Neuron (in vitro differentiated cells): ENCODE measurements around the gene MSTN.

Experiments used
- H2AFZ ChIP-seq: one replicate; pipeline ENCODE4 v1.6.1; 2013; ENCODE audit warnings: low read depth, mild to moderate bottlenecking, inconsistent platforms, low read length, moderate library complexity
- H3K27me3 ChIP-seq: one replicate; pipeline ENCODE4 v1.6.1; 2013; ENCODE audit warnings: low read length; ENCODE audit not compliant: insufficient read depth
- H3K36me3 ChIP-seq: one replicate; pipeline ENCODE4 v1.6.1; 2013; ENCODE audit warnings: low read length; ENCODE audit not compliant: insufficient read depth
- H3K4me1 ChIP-seq: one replicate; pipeline ENCODE4 v1.6.1; 2013; ENCODE audit warnings: low read length; ENCODE audit not compliant: insufficient read depth
- H3K4me3 ChIP-seq: 2 replicates; pipeline ENCODE4 v1.5.1; 2013; ENCODE audit warnings: mild to moderate bottlenecking, low read length, moderate library complexity
- H3K9me3 ChIP-seq: one replicate; pipeline ENCODE4 v1.6.1; 2013; ENCODE audit warnings: low read length

MSTN gene

DNA sequence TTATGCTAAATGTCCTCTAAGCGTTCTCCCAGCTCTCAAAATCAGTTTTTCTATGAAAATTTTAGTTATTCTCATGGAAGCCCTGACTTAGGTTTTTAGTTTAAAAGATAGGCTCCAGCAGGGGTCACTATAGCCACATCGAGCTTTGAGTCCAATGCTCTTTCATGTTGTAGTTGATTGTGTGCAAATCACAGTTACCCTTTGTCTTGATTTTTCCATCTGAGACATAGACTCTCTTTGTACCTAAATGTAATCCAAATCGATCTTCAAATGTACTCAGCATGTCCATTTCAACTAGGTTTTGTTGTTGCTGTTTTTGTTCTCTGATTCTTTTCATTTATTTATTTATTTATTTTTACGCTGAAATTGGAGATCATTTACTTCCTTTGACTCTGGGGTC lies 26.4 kb upstream of the MSTN start:
- Histone ChIP-seq H3K27me3 (no peaks in the 10 kb centered on the region), H3K4me1 (no peaks in the 10 kb centered on the region), H3K36me3 (no peaks in the 10 kb centered on the region), H3K9me3 (no peaks in the 10 kb centered on the region), H2AFZ (no peak overlapping the region), H3K4me3 (no peak overlapping the region)

DNA sequence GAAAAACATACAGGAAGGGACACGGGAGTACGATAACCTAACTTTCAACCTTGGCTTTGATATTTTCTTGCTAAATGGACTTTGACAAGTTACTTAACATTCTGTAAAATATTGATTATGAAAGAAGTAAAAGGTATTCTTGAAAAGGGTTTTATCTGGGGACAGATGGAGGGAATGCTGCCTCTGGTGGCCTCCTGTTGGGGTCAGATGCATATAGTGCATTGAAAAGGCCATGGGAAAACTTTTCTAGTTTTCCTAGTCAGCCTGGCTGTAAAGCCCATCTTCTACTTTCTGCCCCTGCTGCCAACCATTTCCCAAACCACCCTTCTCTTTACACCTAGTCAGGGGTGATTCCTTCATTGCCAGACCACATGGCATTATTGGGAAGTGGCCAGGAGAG lies 22.2 kb upstream of the MSTN start:
- Histone ChIP-seq H3K9me3 (no peaks in the 10 kb centered on the region), H3K4me1 (peaks cover 13% of the 10 kb centered on the region), H2AFZ (no peak overlapping the region), H3K27me3 (no peaks in the 10 kb centered on the region), H3K4me3 (no peak overlapping the region), H3K36me3 (no peaks in the 10 kb centered on the region)

DNA sequence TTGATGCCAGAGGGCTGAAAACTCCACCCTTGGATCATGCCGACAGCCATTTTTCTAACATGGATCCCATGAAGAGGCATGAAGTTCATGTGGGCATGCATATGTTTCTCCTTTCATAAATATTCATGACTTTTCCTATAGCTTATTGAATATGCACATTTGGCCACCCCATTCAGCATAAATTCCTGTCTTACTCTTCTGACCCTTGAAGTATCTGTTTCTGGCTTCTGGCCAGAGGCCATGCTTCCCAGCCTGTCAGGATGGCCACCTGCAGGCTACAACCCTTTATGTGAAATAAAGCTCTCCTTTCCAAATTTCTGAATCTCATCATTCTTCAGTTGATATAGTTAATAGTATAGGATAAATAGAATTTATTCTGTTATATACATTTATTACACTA lies 19.6 kb upstream of the MSTN start:
- Histone ChIP-seq H3K4me3 (no peak overlapping the region), H3K4me1 (peaks cover 22% of the 10 kb centered on the region), H3K27me3 (no peaks in the 10 kb centered on the region), H3K36me3 (no peaks in the 10 kb centered on the region), H2AFZ (no peak overlapping the region), H3K9me3 (no peaks in the 10 kb centered on the region)

DNA sequence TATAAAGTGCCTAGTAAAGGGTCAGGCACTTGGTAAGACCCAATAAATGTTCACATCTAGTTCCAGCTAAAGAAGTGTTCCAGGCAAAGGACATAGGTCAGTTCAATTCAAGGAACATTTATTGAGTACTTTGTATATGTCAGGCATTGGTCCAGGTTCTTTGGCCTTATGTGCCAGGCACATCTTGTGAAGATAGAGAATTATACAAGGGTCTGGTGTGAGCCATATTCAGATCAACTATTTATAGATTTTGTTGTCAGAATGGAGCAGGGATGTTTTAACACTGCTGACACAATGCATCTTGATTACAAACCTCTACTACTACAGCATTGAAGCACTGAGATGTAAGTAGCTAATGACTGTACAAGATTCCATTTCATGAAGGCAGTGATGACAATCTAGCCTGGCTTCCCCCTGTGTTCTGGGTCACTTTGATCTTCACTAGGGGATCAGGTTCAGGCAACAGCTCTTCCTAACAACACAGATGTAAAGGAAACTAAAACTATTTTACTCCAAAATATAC lies 18.1 kb upstream of the MSTN start:
- Histone ChIP-seq H3K4me1 (peaks cover 22% of the 10 kb centered on the region), H3K4me3 (no peak overlapping the region), H3K27me3 (no peaks in the 10 kb centered on the region), H2AFZ (no peak overlapping the region), H3K36me3 (no peaks in the 10 kb centered on the region), H3K9me3 (no peaks in the 10 kb centered on the region)

DNA sequence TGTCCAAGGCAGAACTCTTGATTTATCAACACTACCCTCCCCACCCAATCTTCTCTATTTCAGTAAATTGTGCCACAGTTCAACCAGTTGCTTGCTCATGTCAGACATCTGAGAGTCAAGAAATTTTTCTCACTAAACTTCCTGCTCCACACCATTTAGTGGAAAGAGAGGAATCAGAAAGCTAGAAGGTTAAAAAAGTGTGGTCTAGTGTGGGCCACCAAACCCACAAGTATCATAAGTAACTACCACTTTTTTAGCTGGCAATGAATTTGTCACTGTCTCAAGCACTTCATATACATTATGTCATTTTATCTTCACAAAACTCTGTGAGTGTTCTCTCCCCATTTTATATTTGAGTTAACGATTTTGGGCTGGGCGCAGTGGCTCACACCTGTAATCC lies 16.6 kb upstream of the MSTN start:
- Histone ChIP-seq H2AFZ (no peak overlapping the region), H3K4me1 (peaks cover 22% of the 10 kb centered on the region), H3K36me3 (no peaks in the 10 kb centered on the region), H3K27me3 (no peaks in the 10 kb centered on the region), H3K9me3 (no peaks in the 10 kb centered on the region), H3K4me3 (no peak overlapping the region)

DNA sequence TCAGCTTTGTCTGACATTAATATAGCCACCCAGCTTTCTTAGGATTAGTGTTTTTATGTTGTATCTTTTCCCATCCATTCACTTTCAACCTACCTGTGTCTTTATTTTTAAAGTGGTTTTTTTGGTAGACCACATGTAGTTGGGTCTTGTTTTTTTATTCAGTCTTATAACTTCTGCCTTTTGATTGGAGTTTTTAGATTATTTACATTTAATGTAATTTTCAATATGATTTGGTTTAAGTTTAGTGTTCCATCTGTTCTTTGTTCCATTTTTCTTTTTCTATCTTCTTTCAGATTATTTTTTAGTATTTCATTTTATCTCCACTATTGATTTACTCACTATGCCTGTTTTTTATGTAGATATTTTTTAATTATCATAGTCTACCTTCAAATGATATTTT lies 13.1 kb upstream of the MSTN start:
- Histone ChIP-seq H3K27me3 (no peaks in the 10 kb centered on the region), H3K4me1 (peaks cover 9% of the 10 kb centered on the region), H3K36me3 (no peaks in the 10 kb centered on the region), H3K9me3 (no peaks in the 10 kb centered on the region), H3K4me3 (no peak overlapping the region), H2AFZ (no peak overlapping the region)

DNA sequence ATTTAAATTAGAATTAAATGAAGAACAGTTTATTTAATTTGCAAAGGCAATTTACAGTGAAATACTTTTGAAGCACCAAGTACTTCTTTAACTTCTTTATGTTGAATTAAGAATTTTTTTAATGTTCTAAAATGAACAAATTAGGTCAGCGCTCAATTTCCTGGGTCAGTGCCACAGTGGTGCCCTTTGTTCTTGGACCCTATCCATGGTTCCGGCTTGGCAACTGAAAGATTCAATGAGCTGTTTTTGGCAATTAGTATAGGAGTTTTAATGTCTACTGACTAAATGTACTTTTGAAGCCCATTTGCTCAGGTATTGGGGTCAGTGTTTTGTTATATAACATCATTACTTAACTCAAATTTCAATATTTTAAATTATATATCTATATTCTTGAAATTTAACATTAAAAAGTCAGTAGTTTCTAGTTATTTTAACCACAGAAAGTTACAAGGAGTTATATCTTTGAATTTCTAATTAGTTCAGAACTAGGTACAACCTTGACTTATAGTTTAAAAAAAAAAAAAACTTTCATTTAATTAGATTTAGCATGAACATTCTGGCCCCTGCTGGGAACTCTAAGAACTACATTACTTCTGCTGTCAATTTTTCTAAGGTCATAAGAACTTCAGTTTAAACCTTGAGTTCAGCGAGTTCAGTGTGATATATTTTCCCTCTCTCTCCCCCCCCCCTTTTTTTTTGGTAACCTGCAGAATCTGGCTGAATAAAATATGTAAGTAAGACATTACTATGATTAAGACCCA lies 7.6 kb upstream of the MSTN start:
- Histone ChIP-seq H2AFZ (no peak overlapping the region), H3K4me1 (no peaks in the 10 kb centered on the region), H3K27me3 (no peaks in the 10 kb centered on the region), H3K9me3 (no peaks in the 10 kb centered on the region), H3K36me3 (no peaks in the 10 kb centered on the region), H3K4me3 (no peak overlapping the region)

DNA sequence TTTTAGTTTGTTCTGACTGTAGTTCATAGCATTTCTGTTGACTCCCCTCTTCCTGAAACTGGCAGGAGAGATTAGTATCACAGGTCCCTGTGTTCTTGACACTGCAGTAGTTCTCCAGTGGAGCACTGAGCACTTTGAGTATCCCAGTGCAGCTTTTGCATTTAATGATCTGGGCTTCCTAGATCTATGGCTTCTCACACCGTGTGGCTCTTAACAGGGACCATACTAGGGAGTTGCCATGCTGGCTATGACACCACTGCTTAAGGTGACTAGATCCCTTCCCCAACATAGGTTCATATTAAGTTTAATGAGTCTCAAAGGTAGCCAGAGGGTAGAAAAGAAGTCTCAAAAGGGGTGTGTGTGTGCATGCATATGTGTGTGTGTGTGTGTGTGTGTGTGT lies 6.2 kb upstream of the MSTN start:
- Histone ChIP-seq H3K4me3 (no peak overlapping the region), H3K27me3 (no peaks in the 10 kb centered on the region), H3K9me3 (no peaks in the 10 kb centered on the region), H3K36me3 (no peaks in the 10 kb centered on the region), H3K4me1 (peaks cover under 1% of the 10 kb centered on the region), H2AFZ (no peak overlapping the region)

DNA sequence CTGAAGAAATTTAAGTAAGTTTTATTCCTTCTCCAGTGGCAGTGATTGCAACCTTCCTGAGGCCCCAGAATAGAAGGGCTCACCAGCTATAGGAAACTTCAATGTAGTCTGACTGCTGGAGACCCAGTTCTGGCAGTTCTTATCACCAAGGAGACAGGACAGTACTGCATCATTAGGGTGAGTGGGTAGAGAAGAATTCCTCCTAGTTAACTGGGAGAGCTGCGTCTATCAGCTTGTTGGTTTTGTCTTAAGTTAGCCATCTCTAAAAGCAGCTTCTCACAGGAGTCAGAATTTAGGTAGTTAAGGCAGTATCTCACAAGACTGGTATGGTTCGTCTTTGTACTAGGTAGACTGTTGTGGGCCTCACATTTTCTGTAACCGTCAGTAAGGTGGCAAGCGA lies 3.3 kb upstream of the MSTN start:
- Histone ChIP-seq H3K4me1 (peaks cover 10% of the 10 kb centered on the region), H3K36me3 (no peaks in the 10 kb centered on the region), H3K9me3 (no peaks in the 10 kb centered on the region), H2AFZ (no peak overlapping the region), H3K27me3 (no peaks in the 10 kb centered on the region), H3K4me3 (no peak overlapping the region)

DNA sequence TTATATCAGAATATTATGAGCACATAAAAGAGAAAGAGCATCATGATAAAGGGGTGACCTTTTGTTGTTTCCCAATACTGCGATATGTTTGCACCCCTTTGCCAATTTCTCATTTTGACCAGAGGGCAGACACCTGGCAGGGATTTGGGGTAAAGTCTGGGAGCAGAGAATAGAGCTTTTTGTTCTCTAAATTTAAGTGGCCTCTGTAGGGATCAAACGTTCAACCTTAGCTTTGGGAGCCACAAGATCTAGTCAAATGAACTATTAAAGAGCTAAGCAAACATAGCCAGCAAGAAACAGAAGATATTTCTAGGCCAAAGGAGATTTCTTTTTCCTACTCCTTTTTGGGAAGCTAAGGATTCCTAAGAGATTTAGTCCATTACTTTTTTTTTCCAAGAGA lies 1.1 kb upstream of the MSTN start:
- H2AFZ ChIP-seq = no peak overlapping the region
- H3K9me3 ChIP-seq = no peaks in the 10 kb centered on the region
- no peak overlapping the region for H3K4me3 ChIP-seq
- H3K4me1 ChIP-seq = peaks cover 10% of the 10 kb centered on the region
- no peaks in the 10 kb centered on the region for H3K27me3 ChIP-seq
- H3K36me3 ChIP-seq = no peaks in the 10 kb centered on the region

DNA sequence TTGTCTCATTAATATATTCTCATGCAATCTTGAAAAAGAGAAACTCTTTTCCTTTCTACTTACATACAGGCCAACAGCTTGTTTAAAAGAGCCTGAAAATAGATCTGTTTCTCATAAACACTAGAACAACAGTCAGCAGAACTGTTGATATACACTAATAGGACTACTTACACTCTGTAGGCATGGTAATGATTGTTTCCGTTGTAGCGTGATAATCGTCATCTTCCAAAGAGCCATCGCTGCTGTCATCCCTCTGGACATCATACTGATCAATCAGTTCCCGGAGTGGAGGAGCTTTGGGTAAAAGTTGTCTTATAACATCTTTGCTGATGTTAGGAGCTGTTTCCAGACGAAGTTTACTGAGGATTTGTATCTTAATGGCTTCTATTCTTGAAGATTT lies 476 bp downstream of the MSTN start:
- H3K9me3 ChIP-seq = no peaks in the 10 kb centered on the region
- H3K36me3 ChIP-seq = no peaks in the 10 kb centered on the region
- H3K27me3 ChIP-seq = no peaks in the 10 kb centered on the region
- peaks cover 10% of the 10 kb centered on the region for H3K4me1 ChIP-seq
- H2AFZ ChIP-seq = no peak overlapping the region
- H3K4me3 ChIP-seq = no peak overlapping the region

DNA sequence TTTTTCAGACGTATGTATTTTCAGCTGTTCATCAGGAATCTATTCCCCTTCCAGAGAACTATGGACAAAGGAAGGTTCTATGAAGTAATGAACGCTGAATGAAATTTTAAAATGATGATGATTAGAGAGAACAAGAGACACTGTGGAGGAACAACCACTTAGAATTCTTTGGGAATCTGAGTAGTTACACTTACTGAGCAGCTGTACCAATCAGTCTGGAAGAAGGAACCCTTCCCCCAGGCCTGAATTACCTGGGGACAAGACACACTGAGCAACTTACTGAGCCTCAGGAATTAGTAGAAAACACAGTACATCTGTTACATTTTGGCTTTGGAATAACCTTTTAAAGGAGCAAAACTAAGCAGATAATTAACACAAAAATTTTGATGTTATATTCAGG lies 1.9 kb downstream of the MSTN start:
- peaks cover 10% of the 10 kb centered on the region for H3K4me1 ChIP-seq
- H3K4me3 ChIP-seq = no peak overlapping the region
- no peaks in the 10 kb centered on the region for H3K36me3 ChIP-seq
- no peaks in the 10 kb centered on the region for H3K27me3 ChIP-seq
- no peaks in the 10 kb centered on the region for H3K9me3 ChIP-seq
- H2AFZ ChIP-seq = no peak overlapping the region

DNA sequence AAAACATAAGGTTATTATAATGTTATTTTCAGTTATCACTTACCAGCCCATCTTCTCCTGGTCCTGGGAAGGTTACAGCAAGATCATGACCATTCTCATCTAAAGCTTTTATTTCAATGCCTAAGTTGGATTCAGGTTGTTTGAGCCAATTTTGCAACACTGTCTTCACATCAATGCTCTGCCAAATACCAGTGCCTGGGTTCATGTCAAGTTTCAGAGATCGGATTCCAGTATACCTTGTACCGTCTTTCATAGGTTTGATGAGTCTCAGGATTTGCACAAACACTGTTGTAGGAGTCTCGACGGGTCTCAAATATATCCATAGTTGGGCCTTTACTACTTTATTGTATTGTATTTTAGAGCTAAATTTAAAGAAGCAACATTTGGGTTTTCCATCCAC lies 2.5 kb downstream of the MSTN start:
- H3K4me1 ChIP-seq = peaks cover 10% of the 10 kb centered on the region
- no peaks in the 10 kb centered on the region for H3K9me3 ChIP-seq
- H2AFZ ChIP-seq = no peak overlapping the region
- H3K36me3 ChIP-seq = no peaks in the 10 kb centered on the region
- H3K27me3 ChIP-seq = no peaks in the 10 kb centered on the region
- H3K4me3 ChIP-seq = no peak overlapping the region

DNA sequence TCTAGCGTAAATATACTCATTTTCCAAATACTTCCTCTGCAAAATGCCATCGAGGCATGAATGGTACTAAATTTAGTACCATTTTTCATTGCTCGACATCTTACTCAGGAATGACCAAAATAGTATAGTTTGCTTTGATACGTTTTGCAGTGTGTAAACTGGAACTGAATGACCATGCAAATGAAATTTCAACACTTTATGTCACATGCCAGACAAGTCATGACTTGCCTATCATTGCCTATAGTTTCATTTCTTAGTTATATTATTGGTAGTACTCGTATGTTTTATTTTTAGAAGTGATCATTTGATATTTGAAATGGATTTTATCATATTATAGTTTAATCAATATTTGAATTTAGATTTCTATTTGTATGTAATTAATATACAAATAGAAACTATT lies 9.1 kb downstream of the MSTN start:
- Histone ChIP-seq H3K36me3 (no peaks in the 10 kb centered on the region), H3K4me1 (no peaks in the 10 kb centered on the region), H2AFZ (no peak overlapping the region), H3K4me3 (no peak overlapping the region), H3K9me3 (no peaks in the 10 kb centered on the region), H3K27me3 (no peaks in the 10 kb centered on the region)
